ENCODE data around the gene PATJ.

DNA sequence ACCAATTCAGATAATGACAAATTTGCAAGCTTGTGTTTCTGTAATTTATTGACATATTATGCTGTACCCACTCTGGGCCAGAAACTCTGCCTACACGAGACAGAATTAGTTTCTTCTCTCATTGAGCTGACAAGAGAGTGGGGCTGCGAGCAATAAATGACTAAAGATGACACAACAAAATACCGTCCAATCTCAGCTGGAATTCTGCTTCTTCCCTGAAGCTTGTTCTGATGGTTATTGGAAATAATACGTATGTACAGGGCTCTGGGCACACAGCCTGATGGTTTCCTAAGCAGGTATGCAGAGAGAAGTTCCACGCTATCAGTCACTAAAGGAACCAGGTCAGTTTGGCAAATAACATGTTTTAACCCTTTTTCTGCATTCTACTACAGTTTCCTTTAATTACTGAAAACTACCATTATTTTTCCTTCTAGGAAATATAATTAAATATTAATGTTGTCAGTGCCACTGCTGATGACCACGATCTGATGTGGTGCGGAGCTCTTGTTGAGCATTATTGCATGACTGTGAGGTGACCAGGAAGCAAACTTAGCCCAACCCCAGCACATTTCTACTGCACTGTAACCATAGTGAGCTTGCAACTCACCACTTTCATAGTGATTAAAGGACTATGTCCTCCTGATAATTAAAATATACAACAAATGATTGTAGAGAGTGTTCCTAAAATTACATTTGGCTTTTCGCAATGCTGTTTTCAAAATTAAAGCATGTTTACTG, 231.0 kb downstream of the PATJ start:
- TF ChIP-seq, protein P1, sequence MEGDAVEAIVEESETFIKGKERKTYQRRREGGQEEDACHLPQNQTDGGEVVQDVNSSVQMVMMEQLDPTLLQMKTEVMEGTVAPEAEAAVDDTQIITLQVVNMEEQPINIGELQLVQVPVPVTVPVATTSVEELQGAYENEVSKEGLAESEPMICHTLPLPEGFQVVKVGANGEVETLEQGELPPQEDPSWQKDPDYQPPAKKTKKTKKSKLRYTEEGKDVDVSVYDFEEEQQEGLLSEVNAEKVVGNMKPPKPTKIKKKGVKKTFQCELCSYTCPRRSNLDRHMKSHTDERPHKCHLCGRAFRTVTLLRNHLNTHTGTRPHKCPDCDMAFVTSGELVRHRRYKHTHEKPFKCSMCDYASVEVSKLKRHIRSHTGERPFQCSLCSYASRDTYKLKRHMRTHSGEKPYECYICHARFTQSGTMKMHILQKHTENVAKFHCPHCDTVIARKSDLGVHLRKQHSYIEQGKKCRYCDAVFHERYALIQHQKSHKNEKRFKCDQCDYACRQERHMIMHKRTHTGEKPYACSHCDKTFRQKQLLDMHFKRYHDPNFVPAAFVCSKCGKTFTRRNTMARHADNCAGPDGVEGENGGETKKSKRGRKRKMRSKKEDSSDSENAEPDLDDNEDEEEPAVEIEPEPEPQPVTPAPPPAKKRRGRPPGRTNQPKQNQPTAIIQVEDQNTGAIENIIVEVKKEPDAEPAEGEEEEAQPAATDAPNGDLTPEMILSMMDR (IDR thresholded peaks at IDR 0.05; ENCODE audit: poor library complexity): no peak
- no peak for TF ChIP-seq EZH2 (IDR thresholded peaks at IDR 0.05; ENCODE audit: borderline replicate concordance)

All from hepatocyte (in vitro differentiated cells).